Measurements from ENCODE around the gene TBKBP1.
A peak's percentile ranks its signal among the peaks of the same experiment; 100 is the strongest.

Gene TBKBP1

GRCh38 chr17:47698749-47699535, 5.0 kb downstream of the TBKBP1 start:
- peak; percentile 9 to 26 for DNase-seq

- DNase-seq, result no peak
These were observed 5.5 kb downstream of the TBKBP1 start for GRCh38 chr17:47699536-47699840.

GRCh38 chr17:47700471-47701449, 6.8 kb downstream of the TBKBP1 start:
- no peak for DNase-seq

GRCh38 chr17:47701608-47702007, 7.6 kb downstream of the TBKBP1 start:
- DNase-seq, result no peak

- no peak for DNase-seq
These were observed 8.5 kb downstream of the TBKBP1 start for GRCh38 chr17:47702391-47702995.

- no peak for DNase-seq
These were observed 9.2 kb downstream of the TBKBP1 start for GRCh38 chr17:47703191-47703591.

GRCh38 chr17:47703671-47704070, 9.7 kb downstream of the TBKBP1 start:
- no peak for DNase-seq

- DNase-seq, result no peak
These were observed 10.2 kb downstream of the TBKBP1 start for GRCh38 chr17:47704116-47704515.

GRCh38 chr17:47704736-47705135, 10.8 kb downstream of the TBKBP1 start:
- no peak for DNase-seq

- DNase-seq, result no peak
These were observed 11.9 kb downstream of the TBKBP1 start for GRCh38 chr17:47705536-47706530.

- DNase-seq, result no peak
These were observed 13.3 kb downstream of the TBKBP1 start for GRCh38 chr17:47707056-47707804.

- DNase-seq, result no peak
These were observed 13.9 kb downstream of the TBKBP1 start for GRCh38 chr17:47707884-47708283.

- DNase-seq, result no peak
These were observed 14.4 kb downstream of the TBKBP1 start for GRCh38 chr17:47708312-47708863.

GRCh38 chr17:47708864-47709541, 15.0 kb downstream of the TBKBP1 start:
- DNase-seq, result no peak

- DNase-seq, result no peak
These were observed 15.6 kb downstream of the TBKBP1 start for GRCh38 chr17:47709594-47709993.

GRCh38 chr17:47711366-47712099, 17.6 kb downstream of the TBKBP1 start:
- DNase-seq, result no peak

GRCh38 chr17:47712330-47713023, 18.5 kb downstream of the TBKBP1 start:
- DNase-seq, result no peak

GRCh38 chr17:47713980-47714700, 20.2 kb downstream of the TBKBP1 start:
- no peak for DNase-seq
